PC-3 (cell line): ENCODE results near the gene ARHGEF11.

Source experiments
- EZH2phosphoT487 ChIP-seq: fragments of 300-600 bp; sonication (generic); IDR thresholded peaks from 2 replicates; pipeline ENCODE4 v1.6.1; 2018; ENCODE audit warnings: mild to moderate bottlenecking, antibody characterized with exemption, low read length, borderline replicate concordance
- TF ChIP-seq, protein P1 (sequence below): fragments of 300-600 bp; sonication (generic); conservative IDR thresholded peaks from 2 replicates; pipeline ENCODE4 v1.5.1; 2017; ENCODE audit warnings: antibody characterized with exemption, low read depth, mild to moderate bottlenecking, low read length

DNA sequence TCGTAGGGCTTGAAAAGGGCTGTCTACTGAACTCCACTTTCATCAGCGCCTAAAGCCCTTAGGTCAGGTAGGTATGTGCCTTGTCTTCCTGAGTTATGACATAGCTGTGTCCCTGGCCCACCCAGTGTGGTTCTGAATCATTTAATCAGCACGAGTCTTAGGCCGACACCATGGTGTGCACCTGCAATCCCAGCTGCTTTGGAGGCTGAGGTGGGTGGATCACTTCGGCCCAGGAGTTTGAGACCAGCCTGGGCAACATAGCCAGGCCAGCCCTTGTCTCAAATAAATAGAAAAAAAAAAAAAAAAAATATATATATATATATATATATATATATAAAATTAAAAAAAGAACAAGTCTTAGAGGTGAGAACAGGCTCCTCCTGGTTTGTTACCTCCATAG lies 109.4 kb downstream of the ARHGEF11 start:
- TF ChIP-seq, protein P1, sequence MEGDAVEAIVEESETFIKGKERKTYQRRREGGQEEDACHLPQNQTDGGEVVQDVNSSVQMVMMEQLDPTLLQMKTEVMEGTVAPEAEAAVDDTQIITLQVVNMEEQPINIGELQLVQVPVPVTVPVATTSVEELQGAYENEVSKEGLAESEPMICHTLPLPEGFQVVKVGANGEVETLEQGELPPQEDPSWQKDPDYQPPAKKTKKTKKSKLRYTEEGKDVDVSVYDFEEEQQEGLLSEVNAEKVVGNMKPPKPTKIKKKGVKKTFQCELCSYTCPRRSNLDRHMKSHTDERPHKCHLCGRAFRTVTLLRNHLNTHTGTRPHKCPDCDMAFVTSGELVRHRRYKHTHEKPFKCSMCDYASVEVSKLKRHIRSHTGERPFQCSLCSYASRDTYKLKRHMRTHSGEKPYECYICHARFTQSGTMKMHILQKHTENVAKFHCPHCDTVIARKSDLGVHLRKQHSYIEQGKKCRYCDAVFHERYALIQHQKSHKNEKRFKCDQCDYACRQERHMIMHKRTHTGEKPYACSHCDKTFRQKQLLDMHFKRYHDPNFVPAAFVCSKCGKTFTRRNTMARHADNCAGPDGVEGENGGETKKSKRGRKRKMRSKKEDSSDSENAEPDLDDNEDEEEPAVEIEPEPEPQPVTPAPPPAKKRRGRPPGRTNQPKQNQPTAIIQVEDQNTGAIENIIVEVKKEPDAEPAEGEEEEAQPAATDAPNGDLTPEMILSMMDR, result no peak
- TF ChIP-seq EZH2phosphoT487, result no peak
